WTC11 (cell line): Measurements from ENCODE around the gene IPP.

Source experiments
- ESRRA ChIP-seq: sonication (generic); formaldehyde crosslinking; IDR thresholded peaks from 2 replicates; pipeline ENCODE4 v1.8.1; 2022; ENCODE audit warnings: mild to moderate bottlenecking, missing genetic modification reagents, borderline replicate concordance
- FOXJ3 ChIP-seq: sonication (generic); formaldehyde crosslinking; IDR thresholded peaks from 2 replicates; pipeline ENCODE4 v1.9.0; 2021; ENCODE audit warnings: missing genetic modification reagents, mild to moderate bottlenecking, borderline replicate concordance
- FOXK1 ChIP-seq: sonication (generic); formaldehyde crosslinking; IDR thresholded peaks from 2 replicates; pipeline ENCODE4 v1.8.0; 2022; ENCODE audit warnings: mild to moderate bottlenecking, moderate library complexity, missing genetic modification reagents
- GRHL2 ChIP-seq: fragments of 250-450 bp; sonication (Bioruptor Pico); IDR thresholded peaks from 2 replicates; pipeline ENCODE4 v1.8.0; 2022; ENCODE audit warnings: mild to moderate bottlenecking, moderate library complexity; ENCODE audit not compliant: insufficient replicate concordance, severe bottlenecking
- NR2C2 ChIP-seq: sonication (generic); formaldehyde crosslinking; IDR thresholded peaks from 2 replicates; pipeline ENCODE4 v1.8.0; 2022; ENCODE audit warnings: mild to moderate bottlenecking, missing genetic modification reagents
- NR3C1 ChIP-seq: sonication (generic); formaldehyde crosslinking; conservative IDR thresholded peaks from 2 replicates; pipeline ENCODE4 v1.8.1; 2023; ENCODE audit warnings: low read depth, mild to moderate bottlenecking, missing genetic modification reagents
- TEAD4 ChIP-seq: sonication (generic); formaldehyde crosslinking; IDR thresholded peaks from 2 replicates; pipeline ENCODE4 v1.8.0; 2022; ENCODE audit warnings: mild to moderate bottlenecking, missing genetic modification reagents
- TP53 ChIP-seq: sonication (generic); formaldehyde crosslinking; IDR thresholded peaks from 2 replicates; pipeline ENCODE4 v1.8.1; 2023; ENCODE audit warnings: mild to moderate bottlenecking, missing genetic modification reagents
- TF ChIP-seq, protein P1 (sequence below): sonication (generic); formaldehyde crosslinking; conservative IDR thresholded peaks from 2 replicates; pipeline ENCODE4 v1.8.1; 2022; ENCODE audit warnings: mild to moderate bottlenecking, missing genetic modification reagents
- TF ChIP-seq, protein P2 (sequence below): fragments of 200-600 bp; IDR thresholded peaks from 2 replicates; pipeline ENCODE4 v1.8.0; 2022; ENCODE audit warnings: antibody characterized with exemption
- TF ChIP-seq, protein P3 (sequence below): sonication (generic); formaldehyde crosslinking; IDR thresholded peaks from 2 replicates; pipeline ENCODE4 v1.8.1; 2023; ENCODE audit warnings: mild to moderate bottlenecking, missing genetic modification reagents, moderate library complexity

DNA sequence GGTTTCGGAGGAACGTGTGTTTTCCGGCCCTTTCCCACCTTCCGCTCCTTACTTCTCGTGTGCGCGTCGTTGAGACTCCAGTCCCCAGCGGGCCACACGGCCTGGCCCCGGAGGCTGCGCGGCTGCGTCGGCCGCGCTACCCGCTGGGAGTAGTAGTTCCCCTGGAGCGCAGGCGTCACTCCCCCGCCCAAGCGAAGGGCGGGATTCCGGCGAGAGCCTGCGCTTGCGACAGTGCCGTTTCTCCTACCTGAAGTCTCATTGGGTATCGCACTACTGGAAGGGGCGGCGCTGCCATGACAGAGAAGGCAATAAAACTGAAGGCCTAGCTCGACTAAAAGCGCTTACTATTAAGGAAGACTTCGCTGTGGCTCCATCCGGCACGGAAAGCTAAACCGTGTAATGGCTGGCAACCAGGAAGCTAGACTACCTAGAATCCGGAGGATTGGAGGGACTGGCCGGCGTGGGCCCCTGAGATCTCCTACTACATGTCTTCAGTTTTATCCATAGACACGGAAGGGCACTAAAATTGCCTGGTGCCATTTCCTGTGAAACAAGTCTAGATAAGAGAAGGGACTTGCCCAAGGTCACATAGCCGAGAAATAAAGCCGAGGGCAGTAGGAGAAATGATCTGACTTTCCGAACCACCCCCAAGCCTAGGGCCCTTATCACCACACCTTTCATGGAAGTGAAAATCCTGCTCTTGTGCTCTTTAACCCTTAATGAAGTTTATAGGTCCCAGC lies 63.3 kb downstream of the IPP start:
- TF ChIP-seq NR3C1 (CRISPR knock-in tag) (no peak), FOXJ3 (CRISPR knock-in tag) (no peak), FOXK1 (CRISPR knock-in tag) (0 out of 2 replicates have a peak, but pooled peaks have one; percentile 68), GRHL2 (CRISPR knock-in tag) (no peak), TEAD4 (CRISPR knock-in tag) (no peak), NR2C2 (CRISPR knock-in tag) (no peak), TP53 (CRISPR knock-in tag) (no peak), ESRRA (CRISPR knock-in tag) (no peak)
- TF ChIP-seq, protein P1, sequence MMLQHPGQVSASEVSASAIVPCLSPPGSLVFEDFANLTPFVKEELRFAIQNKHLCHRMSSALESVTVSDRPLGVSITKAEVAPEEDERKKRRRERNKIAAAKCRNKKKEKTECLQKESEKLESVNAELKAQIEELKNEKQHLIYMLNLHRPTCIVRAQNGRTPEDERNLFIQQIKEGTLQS (CRISPR knock-in tag) = no peak
- TF ChIP-seq, protein P2, sequence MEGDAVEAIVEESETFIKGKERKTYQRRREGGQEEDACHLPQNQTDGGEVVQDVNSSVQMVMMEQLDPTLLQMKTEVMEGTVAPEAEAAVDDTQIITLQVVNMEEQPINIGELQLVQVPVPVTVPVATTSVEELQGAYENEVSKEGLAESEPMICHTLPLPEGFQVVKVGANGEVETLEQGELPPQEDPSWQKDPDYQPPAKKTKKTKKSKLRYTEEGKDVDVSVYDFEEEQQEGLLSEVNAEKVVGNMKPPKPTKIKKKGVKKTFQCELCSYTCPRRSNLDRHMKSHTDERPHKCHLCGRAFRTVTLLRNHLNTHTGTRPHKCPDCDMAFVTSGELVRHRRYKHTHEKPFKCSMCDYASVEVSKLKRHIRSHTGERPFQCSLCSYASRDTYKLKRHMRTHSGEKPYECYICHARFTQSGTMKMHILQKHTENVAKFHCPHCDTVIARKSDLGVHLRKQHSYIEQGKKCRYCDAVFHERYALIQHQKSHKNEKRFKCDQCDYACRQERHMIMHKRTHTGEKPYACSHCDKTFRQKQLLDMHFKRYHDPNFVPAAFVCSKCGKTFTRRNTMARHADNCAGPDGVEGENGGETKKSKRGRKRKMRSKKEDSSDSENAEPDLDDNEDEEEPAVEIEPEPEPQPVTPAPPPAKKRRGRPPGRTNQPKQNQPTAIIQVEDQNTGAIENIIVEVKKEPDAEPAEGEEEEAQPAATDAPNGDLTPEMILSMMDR = no peak
- TF ChIP-seq, protein P3, sequence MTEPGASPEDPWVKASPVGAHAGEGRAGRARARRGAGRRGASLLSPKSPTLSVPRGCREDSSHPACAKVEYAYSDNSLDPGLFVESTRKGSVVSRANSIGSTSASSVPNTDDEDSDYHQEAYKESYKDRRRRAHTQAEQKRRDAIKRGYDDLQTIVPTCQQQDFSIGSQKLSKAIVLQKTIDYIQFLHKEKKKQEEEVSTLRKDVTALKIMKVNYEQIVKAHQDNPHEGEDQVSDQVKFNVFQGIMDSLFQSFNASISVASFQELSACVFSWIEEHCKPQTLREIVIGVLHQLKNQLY (CRISPR knock-in tag) = no peak
